HFFc6 (cell line): Measurements from ENCODE around the gene IRF6. TPM values are rescaled to one million over a fixed set of nuclear protein-coding genes. Genes with fewer than 3 reads are reported as not detected.

ENCODE experiments used
- DNase-seq: peaks from one replicate; pipeline ENCODE4 v3.0.0-alpha.2; 2018
- H3K27ac Mint-ChIP-seq: 2 replicates; pipeline ENCODE4 v1.8.0; 2020; ENCODE audit warnings: mild to moderate bottlenecking, mixed read lengths
- H3K27me3 Mint-ChIP-seq: 2 replicates; pipeline ENCODE4 v1.8.0; 2021; ENCODE audit warnings: mild to moderate bottlenecking, moderate library complexity, mixed read lengths; ENCODE audit not compliant: insufficient read depth
- H3K36me3 Mint-ChIP-seq: 2 replicates; pipeline ENCODE4 v1.8.0; 2021; ENCODE audit warnings: low read depth, mixed read lengths
- H3K4me1 Mint-ChIP-seq: 2 replicates; pipeline ENCODE4 v1.8.0; 2020; ENCODE audit warnings: low read depth, mixed read lengths
- H3K4me3 Mint-ChIP-seq: 2 replicates; pipeline ENCODE4 v1.8.0; 2020; ENCODE audit warnings: mild to moderate bottlenecking, moderate library complexity, mixed read lengths
- H3K9me3 Mint-ChIP-seq: 2 replicates; pipeline ENCODE4 v1.8.0; 2020; ENCODE audit warnings: mild to moderate bottlenecking, mixed read lengths
- total RNA-seq, 6 experiments: library from RNA; stranded (reverse); fragmentation: NEBNext Ultra II Directional; extraction: Animal tissue kit (Norgen Biotek cat#: 25700); gene quantifications; 2 replicates in 1 of 6; 3 replicates in 5 of 6; pipeline ENCODE4 v1.2.3, GENCODE V29; 2021
- TF ChIP-seq, protein P1 (sequence below): fragments of 200-600 bp; sonication (generic); IDR thresholded peaks from 2 replicates; pipeline ENCODE4 v1.5.0; 2021; ENCODE audit warnings: antibody characterized with exemption, mild to moderate bottlenecking

Gene IRF6
- total RNA-seq, 6 experiments from 2014 or later: 0.14 to 3.2 (median 0.28) TPM

DNA sequence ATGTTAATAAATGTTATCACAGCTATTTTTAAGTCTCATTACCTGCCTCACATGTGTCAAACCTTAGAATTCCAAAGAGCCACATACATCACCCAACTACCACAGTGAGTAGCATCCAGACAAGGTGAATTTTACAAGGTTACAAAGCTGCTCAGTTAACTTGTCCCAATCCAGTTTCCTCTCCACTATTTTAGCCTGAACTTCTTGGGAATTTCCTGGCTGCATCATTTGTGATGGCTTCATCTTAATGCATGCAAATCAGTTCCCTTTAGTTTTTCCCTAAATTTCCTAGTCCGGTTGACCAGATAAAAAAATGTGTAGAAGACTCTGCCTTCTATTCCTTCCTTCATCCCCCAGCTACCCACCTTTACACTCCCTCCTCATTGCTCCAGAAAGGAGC, 50.7 kb downstream of the IRF6 start:
- Mint-ChIP-seq H3K4me3 (no peak overlapping the region), H3K27me3 (no peaks in the 10 kb centered on the region; the same call in none of the 2 replicates)

GRCh38 chr1:209752890-209753289, 53.1 kb downstream of the IRF6 start:
- Mint-ChIP-seq H3K4me3 (no peak overlapping the region), H3K36me3 (no peaks in the 10 kb centered on the region; the same call in 1 of the 2 replicates), H3K27ac (no peak overlapping the region), H3K4me1 (peaks cover 19% of the 10 kb centered on the region), H3K27me3 (no peaks in the 10 kb centered on the region; the same call in 1 of the 2 replicates), H3K9me3 (no peaks in the 10 kb centered on the region)
- no peak for DNase-seq
- TF ChIP-seq, protein P1, sequence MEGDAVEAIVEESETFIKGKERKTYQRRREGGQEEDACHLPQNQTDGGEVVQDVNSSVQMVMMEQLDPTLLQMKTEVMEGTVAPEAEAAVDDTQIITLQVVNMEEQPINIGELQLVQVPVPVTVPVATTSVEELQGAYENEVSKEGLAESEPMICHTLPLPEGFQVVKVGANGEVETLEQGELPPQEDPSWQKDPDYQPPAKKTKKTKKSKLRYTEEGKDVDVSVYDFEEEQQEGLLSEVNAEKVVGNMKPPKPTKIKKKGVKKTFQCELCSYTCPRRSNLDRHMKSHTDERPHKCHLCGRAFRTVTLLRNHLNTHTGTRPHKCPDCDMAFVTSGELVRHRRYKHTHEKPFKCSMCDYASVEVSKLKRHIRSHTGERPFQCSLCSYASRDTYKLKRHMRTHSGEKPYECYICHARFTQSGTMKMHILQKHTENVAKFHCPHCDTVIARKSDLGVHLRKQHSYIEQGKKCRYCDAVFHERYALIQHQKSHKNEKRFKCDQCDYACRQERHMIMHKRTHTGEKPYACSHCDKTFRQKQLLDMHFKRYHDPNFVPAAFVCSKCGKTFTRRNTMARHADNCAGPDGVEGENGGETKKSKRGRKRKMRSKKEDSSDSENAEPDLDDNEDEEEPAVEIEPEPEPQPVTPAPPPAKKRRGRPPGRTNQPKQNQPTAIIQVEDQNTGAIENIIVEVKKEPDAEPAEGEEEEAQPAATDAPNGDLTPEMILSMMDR: no peak

More for the DNA sequence above, 50.7 kb downstream of the IRF6 start:
- DNase-seq: no peak
- no peaks in the 10 kb centered on the region for H3K9me3 Mint-ChIP-seq
- no peaks in the 10 kb centered on the region; the same call in 1 of the 2 replicates for H3K36me3 Mint-ChIP-seq
- H3K27ac Mint-ChIP-seq: no peak overlapping the region
- TF ChIP-seq, protein P1: no peak
- H3K4me1 Mint-ChIP-seq: peaks cover 12% of the 10 kb centered on the region; the same call in 1 of the 2 replicates

DNA sequence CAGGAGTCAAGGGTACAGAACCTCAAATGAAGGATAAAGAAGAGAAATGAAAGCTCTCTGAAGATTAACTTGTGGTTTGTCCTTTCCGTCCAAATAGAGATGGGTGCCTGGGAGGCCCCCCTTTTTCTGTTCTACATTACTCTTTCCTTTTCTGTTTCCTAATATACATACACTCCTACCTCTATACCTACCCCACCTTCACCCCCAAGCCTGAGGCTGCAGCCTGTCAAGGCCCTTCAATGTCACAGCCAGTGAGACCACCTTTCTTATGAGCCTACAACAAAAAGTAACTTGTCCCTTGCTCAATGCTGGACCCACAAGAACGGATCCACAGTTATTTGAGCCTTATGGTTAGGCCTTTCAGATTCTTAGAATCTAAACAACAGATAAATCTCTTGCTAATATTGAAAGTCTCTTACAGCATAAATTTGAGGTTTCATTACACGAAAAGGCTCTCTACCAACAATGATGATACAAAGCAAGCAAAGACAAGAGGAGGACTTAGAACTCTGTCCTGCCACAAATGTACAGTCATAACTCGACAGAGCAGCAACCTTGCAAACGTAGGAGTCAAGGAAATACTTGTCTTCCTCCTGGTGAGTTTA, 54.2 kb downstream of the IRF6 start:
- peaks cover 1% of the 10 kb centered on the region; the same call in 1 of the 2 replicates for H3K27me3 Mint-ChIP-seq
- no peak overlapping the region for H3K27ac Mint-ChIP-seq
- no peak for DNase-seq
- TF ChIP-seq, protein P1: no peak
- H3K4me1 Mint-ChIP-seq: peaks cover 28% of the 10 kb centered on the region
- H3K4me3 Mint-ChIP-seq: no peak overlapping the region
- no peaks in the 10 kb centered on the region for H3K9me3 Mint-ChIP-seq
- H3K36me3 Mint-ChIP-seq: no peaks in the 10 kb centered on the region; the same call in 1 of the 2 replicates

- Mint-ChIP-seq H3K4me1 (peaks cover 19% of the 10 kb centered on the region), H3K27ac (no peak overlapping the region), H3K9me3 (no peaks in the 10 kb centered on the region), H3K36me3 (no peaks in the 10 kb centered on the region), H3K4me3 (no peak overlapping the region), H3K27me3 (peaks cover 1% of the 10 kb centered on the region; the same call in 1 of the 2 replicates)
- TF ChIP-seq, protein P1: no peak
- no peak for DNase-seq
These were observed 56.1 kb downstream of the IRF6 start for GRCh38 chr1:209749670-209750323.

GRCh38 chr1:209749205-209749604, 56.7 kb downstream of the IRF6 start:
- no peaks in the 10 kb centered on the region for H3K36me3 Mint-ChIP-seq
- TF ChIP-seq, protein P1: no peak
- no peaks in the 10 kb centered on the region for H3K9me3 Mint-ChIP-seq
- no peak for DNase-seq
- peaks cover 19% of the 10 kb centered on the region for H3K4me1 Mint-ChIP-seq
- H3K27me3 Mint-ChIP-seq: peaks cover 1% of the 10 kb centered on the region; the same call in 1 of the 2 replicates
- H3K4me3 Mint-ChIP-seq: no peak overlapping the region
- no peak overlapping the region for H3K27ac Mint-ChIP-seq
